Suppressor macrophage treated with lipopolysaccharide for 1 hour (primary cell): Measurements from ENCODE around the gene RLN3.

Experiments
- DNase-seq, 3 donors: peaks; one replicate each; pipeline ENCODE4 v3.0.0-alpha.2; 2020 to 2022

RLN3 gene, protein sequence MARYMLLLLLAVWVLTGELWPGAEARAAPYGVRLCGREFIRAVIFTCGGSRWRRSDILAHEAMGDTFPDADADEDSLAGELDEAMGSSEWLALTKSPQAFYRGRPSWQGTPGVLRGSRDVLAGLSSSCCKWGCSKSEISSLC

DNA sequence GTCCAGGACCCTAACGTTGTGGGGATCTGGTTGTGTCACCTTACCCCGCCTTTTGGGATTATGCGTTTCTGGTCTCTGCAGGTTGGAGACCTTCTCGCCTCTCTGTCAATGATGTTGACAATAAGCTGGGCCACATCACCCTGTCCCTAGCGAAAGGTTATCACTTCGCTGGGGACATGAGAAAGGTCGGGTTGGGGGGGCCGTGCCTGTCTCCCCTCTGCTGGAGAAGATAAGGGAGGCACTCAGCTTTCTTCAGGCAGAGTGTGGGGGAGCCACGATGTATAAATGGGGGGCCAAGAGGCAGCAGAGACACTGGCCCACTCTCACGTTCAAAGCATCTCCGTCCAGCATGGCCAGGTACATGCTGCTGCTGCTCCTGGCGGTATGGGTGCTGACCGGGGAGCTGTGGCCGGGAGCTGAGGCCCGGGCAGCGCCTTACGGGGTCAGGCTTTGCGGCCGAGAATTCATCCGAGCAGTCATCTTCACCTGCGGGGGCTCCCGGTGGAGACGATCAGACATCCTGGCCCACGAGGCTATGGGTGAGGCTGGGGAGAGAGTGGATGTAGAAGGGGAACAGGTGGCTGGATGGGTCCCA is at the start of gene RLN3:
RLN3 (plus strand) TSS at position 293 of the 595 bp plus-strand sequence; CDS start at position 350, 57 bp downstream.
- no peak for DNase-seq

GRCh38 chr19:13978351-13979243 is 49.4 kb upstream of the RLN3 start:
- DNase-seq = peak in 2 of 3 donors; percentile 18 to 46

DNA sequence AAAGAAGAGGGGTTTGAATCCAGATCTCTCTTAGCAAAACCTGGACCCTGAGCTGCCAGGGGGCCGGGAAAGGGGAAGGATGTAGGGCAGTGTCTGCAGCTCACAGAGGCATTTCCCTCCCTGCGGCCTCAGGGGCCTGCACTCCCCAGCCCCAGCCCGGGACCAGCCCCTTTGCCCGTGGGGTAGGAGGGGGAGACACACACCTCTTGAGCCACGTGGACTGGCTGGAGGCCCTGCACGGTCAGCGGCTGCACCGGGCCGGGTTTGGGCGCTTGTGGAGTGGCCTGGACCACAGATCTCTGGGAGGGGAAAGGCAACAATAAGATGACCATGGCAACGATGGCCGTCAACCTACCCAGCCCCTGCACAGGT is 48.7 kb upstream of the RLN3 start:
- peak in 2 of 3 donors; percentile 20 to 33 for DNase-seq

DNA sequence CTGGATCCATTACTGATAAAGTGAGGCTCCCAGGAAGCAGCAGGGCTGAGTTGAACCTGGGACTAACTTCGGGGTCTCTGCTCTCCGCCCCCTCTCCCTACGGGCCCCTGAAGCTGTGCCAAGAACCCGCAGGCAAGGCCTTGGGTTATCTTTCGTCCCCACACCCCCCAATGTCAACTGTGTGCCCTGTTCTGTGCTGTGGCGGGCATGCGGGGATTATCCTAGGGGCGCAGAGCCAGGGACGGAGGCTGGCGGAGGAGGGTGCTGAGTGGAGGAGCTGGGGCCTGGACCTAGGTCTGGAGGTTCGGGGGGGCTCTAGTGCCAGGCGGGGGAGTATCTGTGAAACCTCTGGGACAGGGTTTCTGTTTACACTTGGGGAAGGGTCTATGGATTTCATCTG is 48.3 kb upstream of the RLN3 start:
- DNase-seq = no peak

GRCh38 chr19:13980340-13980739 is 47.6 kb upstream of the RLN3 start:
- DNase-seq = no peak

DNA sequence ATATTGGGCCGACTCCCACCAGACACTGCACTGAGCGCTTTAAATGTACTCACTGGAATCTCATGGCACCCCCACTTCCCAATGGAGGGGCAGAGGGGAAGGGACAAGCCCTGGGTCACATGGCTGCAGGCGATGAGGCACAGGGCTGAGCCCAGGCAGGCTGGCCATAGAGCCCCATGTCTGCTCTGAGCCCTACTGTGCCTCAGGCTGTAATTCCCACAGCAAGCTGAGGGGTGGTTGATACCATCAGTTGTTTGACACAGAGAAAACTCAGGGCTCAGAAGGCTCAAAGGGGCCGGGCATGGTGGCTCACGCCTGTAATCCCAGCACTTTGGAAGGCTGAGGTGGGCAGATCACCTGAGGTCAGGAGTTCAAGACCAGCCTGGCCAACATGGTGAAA is 46.9 kb upstream of the RLN3 start:
- DNase-seq = no peak

DNA sequence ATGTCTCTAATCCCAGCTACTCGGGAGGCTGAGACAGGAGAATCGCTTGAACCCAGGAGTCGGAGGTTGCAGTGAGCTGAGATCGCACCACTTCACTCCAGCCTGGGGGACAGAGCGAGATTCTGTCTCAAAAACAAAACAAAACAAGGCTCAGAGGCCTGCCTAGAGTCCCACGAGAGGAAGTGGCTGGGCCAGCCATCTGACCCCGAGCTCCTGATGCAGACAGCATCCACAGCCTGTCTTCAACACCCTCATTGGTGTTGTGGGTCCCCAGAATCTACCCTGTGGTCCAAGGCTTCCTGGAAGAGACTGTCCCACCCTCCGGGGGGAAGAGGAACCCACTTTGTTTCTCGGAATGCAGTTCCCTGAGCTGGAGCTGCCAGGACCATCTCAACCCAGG is 46.5 kb upstream of the RLN3 start:
- DNase-seq = no peak

DNA sequence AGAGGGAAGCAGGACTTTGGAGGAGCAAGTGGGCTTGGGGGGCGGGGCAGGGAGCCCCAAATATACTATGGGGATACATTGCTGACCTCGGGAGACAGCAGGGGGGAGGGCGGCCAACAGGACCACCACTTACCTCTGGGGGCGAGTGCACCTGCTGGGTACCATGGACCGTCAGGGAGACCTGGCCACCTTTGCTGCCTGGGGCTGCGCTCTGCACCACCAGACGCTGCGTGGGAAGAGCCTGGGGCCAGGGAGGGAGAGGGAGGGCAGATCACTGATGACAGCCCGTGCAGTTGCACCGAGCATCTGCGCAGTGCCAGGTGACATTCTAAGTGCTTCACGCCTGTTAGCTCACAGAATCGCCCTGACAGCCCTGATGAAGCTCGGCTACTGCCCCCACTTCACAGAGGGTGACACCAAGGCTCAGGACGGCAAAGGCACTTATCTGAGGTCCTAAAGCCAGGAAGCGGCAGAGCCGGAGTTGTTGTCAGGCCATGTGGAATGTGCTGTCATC is 45.9 kb upstream of the RLN3 start:
- DNase-seq = no peak

DNA sequence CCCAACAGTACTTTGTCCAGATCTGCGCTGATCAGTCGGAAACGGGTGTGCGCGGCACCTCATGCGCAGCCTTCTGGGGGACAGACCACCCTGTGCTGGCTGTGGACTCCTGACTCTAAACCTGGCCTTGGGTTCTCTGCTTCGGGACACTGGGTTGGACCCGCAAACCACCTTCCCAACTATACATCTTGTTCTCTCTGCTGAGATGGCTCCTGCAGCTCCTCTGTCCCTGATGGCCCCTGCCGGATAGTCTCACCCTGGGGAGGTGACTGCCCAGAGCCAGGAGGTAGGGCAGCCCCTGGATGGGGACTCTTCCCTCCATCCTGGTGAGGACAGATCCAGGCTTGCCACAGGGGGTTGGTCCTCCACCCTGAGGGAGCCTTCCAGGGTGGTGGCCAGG is 45.2 kb upstream of the RLN3 start:
- no peak for DNase-seq

DNA sequence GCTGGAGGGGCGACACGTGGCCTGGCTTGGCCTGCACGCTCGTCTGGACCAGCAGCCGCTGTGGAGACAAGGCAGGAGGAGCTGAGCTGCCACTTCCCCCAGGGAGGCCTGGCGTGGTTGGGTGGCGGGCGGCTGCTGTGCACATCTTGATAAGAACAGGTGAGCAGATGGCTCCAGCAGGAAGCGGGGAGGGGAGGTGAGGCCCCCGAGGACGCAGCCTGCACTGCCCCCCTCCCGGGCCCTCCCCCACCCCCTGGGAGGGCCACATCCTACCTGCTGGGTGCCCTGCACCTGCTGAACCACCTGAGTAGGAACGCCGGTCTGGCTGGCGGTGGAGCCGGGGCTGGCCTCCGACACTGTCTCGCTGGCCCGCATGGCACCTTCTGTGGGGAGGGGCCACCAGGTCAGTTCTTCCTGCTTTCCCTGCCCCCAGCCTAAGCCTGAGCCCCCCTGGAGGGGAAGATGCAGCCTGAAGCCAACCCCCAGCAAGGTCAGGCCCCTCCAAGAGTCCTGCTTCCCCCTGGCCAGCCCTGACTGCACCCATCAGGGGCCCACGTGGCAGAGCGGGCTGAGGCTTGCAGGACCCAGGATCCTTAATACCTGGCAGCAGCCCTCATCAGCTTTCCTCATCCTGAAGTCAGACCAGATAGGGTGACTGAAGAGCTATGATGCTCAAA is 44.6 kb upstream of the RLN3 start:
- no peak for DNase-seq

DNA sequence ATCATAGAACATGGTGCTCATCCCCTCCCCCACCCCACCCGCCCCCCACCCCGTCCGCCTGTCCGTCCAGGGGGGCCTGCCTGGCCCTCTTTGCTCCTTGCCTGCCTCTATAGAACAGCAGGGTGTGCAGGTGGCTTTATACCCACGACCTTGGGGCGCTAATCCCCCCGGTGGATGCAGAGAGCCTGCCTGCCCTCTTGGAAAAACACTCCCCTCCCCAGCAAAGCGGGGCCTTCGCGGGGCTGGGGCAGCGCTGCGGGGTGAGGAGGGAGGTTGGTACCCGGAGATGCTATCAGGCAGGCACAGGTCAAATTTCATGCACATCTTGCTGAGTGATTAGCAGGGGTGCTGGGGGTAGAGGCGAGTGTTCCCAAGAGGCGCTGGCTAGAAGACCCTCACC is 43.8 kb upstream of the RLN3 start:
- no peak for DNase-seq

GRCh38 chr19:13984875-13985741 is 42.8 kb upstream of the RLN3 start:
- DNase-seq = peak; percentile 26 to 44 (median 32)

GRCh38 chr19:13985771-13986347 is 42.1 kb upstream of the RLN3 start:
- DNase-seq = no peak

GRCh38 chr19:13986348-13986904 is 41.5 kb upstream of the RLN3 start:
- DNase-seq = peak; percentile 96 to 98 (median 98)

DNA sequence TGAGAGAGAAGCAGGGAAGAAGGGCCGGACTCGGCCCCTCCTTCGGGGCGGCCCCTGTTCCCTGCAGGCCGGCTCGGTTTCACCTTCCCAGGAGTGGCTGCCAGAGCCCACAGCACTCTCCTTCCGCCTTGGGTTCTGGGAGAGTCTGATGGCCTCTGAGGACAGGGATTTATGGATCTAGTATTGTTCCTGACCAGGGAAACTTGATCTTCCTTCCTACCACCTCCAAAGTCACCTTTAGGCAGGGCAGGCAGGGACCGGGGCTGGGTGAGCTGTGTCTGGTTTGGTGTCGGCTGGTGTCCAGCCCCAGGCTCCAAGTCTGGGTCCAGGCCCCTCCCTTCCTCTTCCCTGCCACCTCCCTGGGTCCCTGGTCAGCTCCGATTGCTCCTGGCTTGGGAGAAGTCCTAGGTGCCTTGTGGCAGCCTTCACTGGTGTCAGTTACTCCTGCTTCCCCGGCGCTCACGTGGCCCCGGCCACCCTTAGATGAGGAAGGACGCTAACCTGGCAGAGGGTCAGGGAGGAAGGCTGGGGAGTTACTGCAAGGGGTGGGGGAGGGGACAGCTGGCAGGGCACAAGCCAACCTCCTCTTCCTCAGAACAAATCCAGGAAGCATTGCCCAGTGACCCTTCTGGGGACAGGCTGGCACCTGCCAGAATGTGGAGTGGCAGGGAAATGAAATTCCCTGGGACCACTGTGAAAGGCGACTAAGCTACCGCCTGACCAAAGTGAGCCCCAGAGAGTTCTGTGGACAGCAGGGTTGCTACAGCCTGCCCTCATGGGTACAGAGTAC is 40.7 kb upstream of the RLN3 start:
- DNase-seq = peak in 1 of 3 donors; percentile 48

- no peak for DNase-seq
Observed at GRCh38 chr19:13989487-13989886, 38.5 kb upstream of the RLN3 start.

- DNase-seq = no peak
Observed at GRCh38 chr19:13990085-13990484, 37.9 kb upstream of the RLN3 start.

DNA sequence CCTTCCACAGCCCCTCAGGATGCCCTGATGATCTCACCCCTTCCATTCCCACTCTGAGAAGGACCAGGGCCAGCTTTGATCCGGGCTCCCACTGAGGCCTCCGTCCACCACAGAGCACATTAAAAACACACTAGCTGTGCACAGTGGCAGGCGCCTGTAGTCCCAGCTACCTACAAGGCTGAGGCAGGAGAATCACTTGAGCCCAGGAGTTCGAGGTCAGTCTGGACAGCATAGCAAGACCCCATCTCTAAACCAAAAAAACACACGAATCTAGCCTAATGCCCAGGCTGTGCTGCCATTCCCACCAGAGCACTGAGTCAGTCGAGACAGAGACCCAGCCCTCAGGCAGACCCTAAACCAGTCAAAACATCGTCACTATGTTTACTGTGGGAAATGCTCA is 35.9 kb upstream of the RLN3 start:
- DNase-seq = no peak

DNA sequence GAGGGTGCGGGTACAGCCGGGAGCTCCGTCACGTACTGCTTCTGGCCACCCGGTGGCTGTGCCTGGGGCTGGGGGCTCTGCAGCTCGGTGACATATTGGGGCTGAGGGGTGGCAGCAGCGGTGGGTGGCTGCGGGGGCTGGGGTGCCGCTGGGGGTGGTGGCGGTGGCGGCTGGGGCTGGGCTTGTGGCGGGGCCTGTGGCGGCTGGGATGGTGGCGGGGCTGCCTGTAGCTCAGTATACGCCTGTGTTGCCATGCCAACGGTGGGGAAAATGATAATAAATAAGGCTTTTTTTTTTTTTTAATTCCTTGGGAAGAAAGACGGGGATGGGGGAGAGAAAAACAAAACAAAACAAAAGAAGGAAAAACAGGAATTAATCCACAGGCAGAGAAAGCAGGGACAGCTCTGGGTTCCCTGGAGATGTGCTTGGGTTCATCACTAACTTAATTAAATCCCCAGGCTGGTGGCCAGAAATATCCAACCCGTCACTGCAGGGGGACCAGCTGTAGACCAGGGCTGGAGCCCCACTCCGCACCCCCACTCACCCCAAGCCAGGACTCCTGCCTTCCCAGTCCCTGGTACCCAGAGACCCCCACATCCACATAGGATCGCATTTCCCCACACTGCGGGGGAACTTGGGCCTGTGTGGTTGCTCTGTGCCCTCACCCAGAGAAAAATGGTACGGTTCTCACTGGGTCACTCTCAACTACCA is 34.2 kb upstream of the RLN3 start:
- DNase-seq = no peak
